Neural cell (in vitro differentiated cells): Measurements from ENCODE around the gene ADAMTS2.

ENCODE experiments used
- EP300 ChIP-seq: fragments of 450-650 bp; conservative IDR thresholded peaks from 2 replicates; pipeline ENCODE4 v1.6.1; 2014; ENCODE audit warnings: antibody characterized with exemption, mild to moderate bottlenecking, moderate library complexity; ENCODE audit not compliant: poor library complexity, severe bottlenecking
- EZH2 ChIP-seq: fragments of 200-600, 300-800 bp; shearing (Covaris generic), sonication (generic); IDR thresholded peaks from 2 replicates; pipeline ENCODE4 v1.6.1; 2014; ENCODE audit warnings: antibody characterized with exemption, low read length, borderline replicate concordance, mild to moderate bottlenecking; ENCODE audit not compliant: insufficient read depth, poor library complexity, severe bottlenecking
- TAF1 ChIP-seq: IDR thresholded peaks from 2 replicates; pipeline ENCODE4 v1.6.1; 2012; ENCODE audit warnings: low read depth
- TF ChIP-seq, protein P1 (sequence below): fragments of 450-650 bp; IDR thresholded peaks from 2 replicates; pipeline ENCODE4 v1.5.1; 2014; ENCODE audit warnings: antibody characterized with exemption, mild to moderate bottlenecking, moderate library complexity; ENCODE audit not compliant: poor library complexity, severe bottlenecking
- TF ChIP-seq, protein P2 (sequence below): IDR thresholded peaks from 2 replicates; pipeline ENCODE4 v1.6.1; 2012; ENCODE audit warnings: borderline replicate concordance

DNA sequence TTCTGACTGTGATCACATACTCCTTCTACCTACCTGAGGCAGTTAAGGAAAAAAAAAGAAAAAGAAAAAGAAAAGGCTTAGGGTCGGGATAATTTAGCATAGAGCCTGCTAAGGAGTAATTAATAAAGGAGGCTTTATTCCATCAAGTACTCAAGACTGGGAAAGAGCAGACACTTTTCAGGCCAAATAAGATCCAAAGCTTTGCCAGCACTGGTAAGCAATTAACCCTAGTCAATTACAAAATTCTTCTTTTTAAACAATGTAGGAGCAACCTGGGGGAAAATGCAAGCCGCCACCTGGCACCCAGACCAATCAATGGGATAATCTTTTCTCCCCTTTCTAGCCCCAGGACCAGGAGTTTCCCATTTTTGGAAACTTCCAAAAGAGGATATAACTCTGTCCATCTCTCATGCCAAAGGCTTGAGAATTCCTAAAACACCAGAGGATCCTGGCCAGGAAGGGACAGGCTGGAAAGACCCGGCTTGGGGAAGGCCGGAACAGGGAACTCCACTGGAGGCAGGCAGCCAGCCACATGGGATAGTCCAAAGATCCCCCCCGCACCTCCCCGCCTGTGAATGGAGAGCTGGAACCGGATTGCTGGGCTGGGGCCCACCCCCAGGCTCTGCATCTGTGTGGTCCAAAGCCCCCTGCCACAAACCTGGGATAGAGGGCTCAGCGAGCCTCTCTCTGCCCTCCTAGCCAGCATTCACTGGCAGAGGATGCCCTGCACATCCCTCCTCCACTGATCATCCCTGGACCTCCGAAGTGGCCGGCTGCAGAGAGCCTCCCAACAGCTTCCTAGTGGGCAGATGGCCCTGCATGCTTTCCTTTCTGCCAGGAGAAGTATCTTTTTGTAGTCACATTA lies 167.3 kb downstream of the ADAMTS2 start:
- TF ChIP-seq EP300: no peak
- TF ChIP-seq, protein P1, sequence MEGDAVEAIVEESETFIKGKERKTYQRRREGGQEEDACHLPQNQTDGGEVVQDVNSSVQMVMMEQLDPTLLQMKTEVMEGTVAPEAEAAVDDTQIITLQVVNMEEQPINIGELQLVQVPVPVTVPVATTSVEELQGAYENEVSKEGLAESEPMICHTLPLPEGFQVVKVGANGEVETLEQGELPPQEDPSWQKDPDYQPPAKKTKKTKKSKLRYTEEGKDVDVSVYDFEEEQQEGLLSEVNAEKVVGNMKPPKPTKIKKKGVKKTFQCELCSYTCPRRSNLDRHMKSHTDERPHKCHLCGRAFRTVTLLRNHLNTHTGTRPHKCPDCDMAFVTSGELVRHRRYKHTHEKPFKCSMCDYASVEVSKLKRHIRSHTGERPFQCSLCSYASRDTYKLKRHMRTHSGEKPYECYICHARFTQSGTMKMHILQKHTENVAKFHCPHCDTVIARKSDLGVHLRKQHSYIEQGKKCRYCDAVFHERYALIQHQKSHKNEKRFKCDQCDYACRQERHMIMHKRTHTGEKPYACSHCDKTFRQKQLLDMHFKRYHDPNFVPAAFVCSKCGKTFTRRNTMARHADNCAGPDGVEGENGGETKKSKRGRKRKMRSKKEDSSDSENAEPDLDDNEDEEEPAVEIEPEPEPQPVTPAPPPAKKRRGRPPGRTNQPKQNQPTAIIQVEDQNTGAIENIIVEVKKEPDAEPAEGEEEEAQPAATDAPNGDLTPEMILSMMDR: no peak
- TF ChIP-seq TAF1: no peak
- TF ChIP-seq, protein P2, sequence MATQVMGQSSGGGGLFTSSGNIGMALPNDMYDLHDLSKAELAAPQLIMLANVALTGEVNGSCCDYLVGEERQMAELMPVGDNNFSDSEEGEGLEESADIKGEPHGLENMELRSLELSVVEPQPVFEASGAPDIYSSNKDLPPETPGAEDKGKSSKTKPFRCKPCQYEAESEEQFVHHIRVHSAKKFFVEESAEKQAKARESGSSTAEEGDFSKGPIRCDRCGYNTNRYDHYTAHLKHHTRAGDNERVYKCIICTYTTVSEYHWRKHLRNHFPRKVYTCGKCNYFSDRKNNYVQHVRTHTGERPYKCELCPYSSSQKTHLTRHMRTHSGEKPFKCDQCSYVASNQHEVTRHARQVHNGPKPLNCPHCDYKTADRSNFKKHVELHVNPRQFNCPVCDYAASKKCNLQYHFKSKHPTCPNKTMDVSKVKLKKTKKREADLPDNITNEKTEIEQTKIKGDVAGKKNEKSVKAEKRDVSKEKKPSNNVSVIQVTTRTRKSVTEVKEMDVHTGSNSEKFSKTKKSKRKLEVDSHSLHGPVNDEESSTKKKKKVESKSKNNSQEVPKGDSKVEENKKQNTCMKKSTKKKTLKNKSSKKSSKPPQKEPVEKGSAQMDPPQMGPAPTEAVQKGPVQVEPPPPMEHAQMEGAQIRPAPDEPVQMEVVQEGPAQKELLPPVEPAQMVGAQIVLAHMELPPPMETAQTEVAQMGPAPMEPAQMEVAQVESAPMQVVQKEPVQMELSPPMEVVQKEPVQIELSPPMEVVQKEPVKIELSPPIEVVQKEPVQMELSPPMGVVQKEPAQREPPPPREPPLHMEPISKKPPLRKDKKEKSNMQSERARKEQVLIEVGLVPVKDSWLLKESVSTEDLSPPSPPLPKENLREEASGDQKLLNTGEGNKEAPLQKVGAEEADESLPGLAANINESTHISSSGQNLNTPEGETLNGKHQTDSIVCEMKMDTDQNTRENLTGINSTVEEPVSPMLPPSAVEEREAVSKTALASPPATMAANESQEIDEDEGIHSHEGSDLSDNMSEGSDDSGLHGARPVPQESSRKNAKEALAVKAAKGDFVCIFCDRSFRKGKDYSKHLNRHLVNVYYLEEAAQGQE: no peak
- TF ChIP-seq EZH2: no peak
